ENCODE data around the gene SPDYE4. TPM values are rescaled to one million over a fixed set of nuclear protein-coding genes. Genes with fewer than 3 reads are reported as not detected.

Gene SPDYE4
- total RNA-seq, 1 experiment from 2014 or later: not detected

- no peak overlapping the region for H3K27ac Mint-ChIP-seq
- no peak for TF ChIP-seq FOXP1 (CRISPR knock-in tag; IDR thresholded peaks at IDR 0.05; ENCODE audit: borderline replicate concordance)
- TF ChIP-seq ZNF317 (CRISPR knock-in tag; IDR thresholded peaks at IDR 0.05; ENCODE audit: borderline replicate concordance, low read depth): no peak
- no peak for TF ChIP-seq MYBL2 (CRISPR knock-in tag; IDR thresholded peaks at IDR 0.05)
- no peak for TF ChIP-seq ZNF425 (CRISPR knock-in tag; conservative IDR thresholded peaks at IDR 0.05)
- no peak for TF ChIP-seq HMGXB4 (CRISPR knock-in tag; IDR thresholded peaks at IDR 0.05)
- TF ChIP-seq MXD4 (CRISPR knock-in tag; IDR thresholded peaks at IDR 0.05; ENCODE audit: borderline replicate concordance): no peak
- TF ChIP-seq USF2 (CRISPR knock-in tag; IDR thresholded peaks at IDR 0.05): no peak
- no peak for TF ChIP-seq NR3C1 (CRISPR knock-in tag; conservative IDR thresholded peaks at IDR 0.05; ENCODE audit: low read depth)
- TF ChIP-seq E2F4 (CRISPR knock-in tag; IDR thresholded peaks at IDR 0.05; ENCODE audit: borderline replicate concordance, low read depth): no peak
- TF ChIP-seq ATF6 (CRISPR knock-in tag; IDR thresholded peaks at IDR 0.05): no peak
- TF ChIP-seq OVOL2 (CRISPR knock-in tag; IDR thresholded peaks at IDR 0.05; ENCODE audit: borderline replicate concordance): no peak
- TF ChIP-seq KAT7 (CRISPR knock-in tag; IDR thresholded peaks at IDR 0.05; ENCODE audit: borderline replicate concordance): no peak
- TF ChIP-seq ZNF512 (CRISPR knock-in tag; IDR thresholded peaks at IDR 0.05; ENCODE audit: borderline replicate concordance): no peak
- TF ChIP-seq TEAD1 (CRISPR knock-in tag; IDR thresholded peaks at IDR 0.05): no peak
- no peak for TF ChIP-seq JAZF1 (CRISPR knock-in tag; IDR thresholded peaks at IDR 0.05)
- no peak for TF ChIP-seq ZMAT4 (CRISPR knock-in tag; IDR thresholded peaks at IDR 0.05)
- no peak for TF ChIP-seq CREB1 (CRISPR knock-in tag; IDR thresholded peaks at IDR 0.05)
- TF ChIP-seq NR1H2 (CRISPR knock-in tag; IDR thresholded peaks at IDR 0.05): no peak
- TF ChIP-seq TEAD4 (CRISPR knock-in tag; IDR thresholded peaks at IDR 0.05): no peak
- peaks cover 15% of the 10 kb centered on the region for H3K4me1 Mint-ChIP-seq
- H3K9me3 Mint-ChIP-seq: 0 out of 2 replicates have a peak, but pooled peaks cover 11% of the 10 kb centered on the region
- H3K27me3 Mint-ChIP-seq (ENCODE audit: low read depth): peaks cover 7% of the 10 kb centered on the region
- ATAC-seq (no peak), DNase-seq (ENCODE audit: low spot score) (no peak)
- POLR2A ChIA-PET: no interaction called here
- no peaks in the 10 kb centered on the region for H3K36me3 Mint-ChIP-seq
- H3K4me3 Mint-ChIP-seq: no peak overlapping the region
- CTCF ChIA-PET: interaction anchor here (3.6 to 6.8 kb wide), 2 partner anchors 10 to 30 kb away, joined by 12 to 65 read pairs; no protein-coding TSS in a partner anchor
Observed at GRCh38 chr17:8755590-8756255, 2.6 kb downstream of the SPDYE4 start.

Data from WTC11 (cell line).